ENCODE data around the gene SRGAP1.

The SRGAP1 gene

GRCh38 chr12:63844391-63845341 lies at the start of gene SRGAP1:
Gene SRGAP1 (plus strand): TSS chr12:63844700. CDS start chr12:63844817, 117 bp downstream.
- peak; percentile 56 for DNase-seq (ENCODE audit: low spot score)

- no peak for DNase-seq (ENCODE audit: low spot score)
These were observed 49.3 kb upstream of the SRGAP1 start for GRCh38 chr12:63795032-63795687.

DNA sequence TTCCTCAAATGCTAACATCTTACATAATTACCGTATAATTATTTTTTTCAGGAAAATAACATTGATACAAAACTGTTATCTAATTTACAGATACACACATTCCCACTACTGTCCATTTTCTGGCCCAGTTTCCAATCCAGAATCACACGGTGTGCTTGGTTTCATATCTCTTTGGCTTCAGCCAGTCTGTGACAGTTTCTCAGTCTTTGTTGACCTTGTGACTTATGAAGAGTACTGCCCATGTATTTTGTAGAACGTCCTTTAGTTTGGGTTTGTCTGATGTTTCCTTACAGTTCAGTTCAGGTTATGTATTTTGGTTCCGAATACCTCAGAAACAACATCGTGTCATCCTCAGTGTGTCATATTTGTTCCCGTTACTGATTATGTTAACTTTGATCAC lies 48.6 kb upstream of the SRGAP1 start:
- no peak for DNase-seq (ENCODE audit: low spot score)

DNA sequence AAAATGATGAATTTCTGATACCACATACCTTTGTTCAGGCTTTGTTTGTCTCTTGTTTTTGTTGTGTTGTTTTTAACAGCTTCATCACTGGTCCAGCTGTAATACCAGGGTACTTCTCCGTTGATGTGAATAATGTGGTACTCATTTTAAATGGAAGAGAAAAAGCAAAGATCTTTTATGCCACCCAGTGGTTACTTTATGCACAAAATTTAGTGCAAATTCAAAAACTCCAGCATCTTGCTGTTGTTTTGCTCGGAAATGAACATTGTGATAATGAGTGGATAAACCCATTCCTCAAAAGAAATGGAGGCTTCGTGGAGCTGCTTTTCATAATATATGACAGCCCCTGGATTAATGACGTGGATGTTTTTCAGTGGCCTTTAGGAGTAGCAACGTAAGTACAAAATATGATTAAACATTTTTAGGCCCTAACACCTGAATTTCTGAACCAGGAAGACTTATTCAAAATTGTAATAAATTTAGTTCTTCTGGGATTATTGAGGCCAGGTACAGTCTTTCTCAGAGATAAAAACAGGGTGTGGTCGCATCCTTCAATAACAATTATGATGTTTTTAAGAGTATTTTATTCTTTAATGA lies 42.4 kb upstream of the SRGAP1 start:
- DNase-seq (ENCODE audit: low spot score) = peak; percentile 34

DNA sequence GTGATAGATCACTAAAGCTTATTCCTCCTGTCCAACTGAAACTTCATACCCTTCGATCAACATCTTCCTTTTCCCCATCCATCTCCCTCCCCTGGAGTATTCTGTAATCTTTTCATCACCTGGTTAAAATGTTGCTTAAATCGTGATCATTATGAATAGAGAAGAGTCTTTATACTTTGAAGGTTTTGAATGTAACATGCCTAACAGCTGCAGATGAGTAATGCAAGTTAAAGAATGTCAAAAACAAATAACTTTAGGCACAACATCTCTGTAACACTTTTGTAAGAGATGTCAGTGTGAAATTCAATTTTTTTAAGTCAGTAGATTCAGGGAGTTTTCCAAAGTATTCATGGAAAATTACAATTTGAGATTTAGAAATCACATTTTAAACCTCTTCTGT lies 39.8 kb upstream of the SRGAP1 start:
- DNase-seq (ENCODE audit: low spot score) = no peak

DNA sequence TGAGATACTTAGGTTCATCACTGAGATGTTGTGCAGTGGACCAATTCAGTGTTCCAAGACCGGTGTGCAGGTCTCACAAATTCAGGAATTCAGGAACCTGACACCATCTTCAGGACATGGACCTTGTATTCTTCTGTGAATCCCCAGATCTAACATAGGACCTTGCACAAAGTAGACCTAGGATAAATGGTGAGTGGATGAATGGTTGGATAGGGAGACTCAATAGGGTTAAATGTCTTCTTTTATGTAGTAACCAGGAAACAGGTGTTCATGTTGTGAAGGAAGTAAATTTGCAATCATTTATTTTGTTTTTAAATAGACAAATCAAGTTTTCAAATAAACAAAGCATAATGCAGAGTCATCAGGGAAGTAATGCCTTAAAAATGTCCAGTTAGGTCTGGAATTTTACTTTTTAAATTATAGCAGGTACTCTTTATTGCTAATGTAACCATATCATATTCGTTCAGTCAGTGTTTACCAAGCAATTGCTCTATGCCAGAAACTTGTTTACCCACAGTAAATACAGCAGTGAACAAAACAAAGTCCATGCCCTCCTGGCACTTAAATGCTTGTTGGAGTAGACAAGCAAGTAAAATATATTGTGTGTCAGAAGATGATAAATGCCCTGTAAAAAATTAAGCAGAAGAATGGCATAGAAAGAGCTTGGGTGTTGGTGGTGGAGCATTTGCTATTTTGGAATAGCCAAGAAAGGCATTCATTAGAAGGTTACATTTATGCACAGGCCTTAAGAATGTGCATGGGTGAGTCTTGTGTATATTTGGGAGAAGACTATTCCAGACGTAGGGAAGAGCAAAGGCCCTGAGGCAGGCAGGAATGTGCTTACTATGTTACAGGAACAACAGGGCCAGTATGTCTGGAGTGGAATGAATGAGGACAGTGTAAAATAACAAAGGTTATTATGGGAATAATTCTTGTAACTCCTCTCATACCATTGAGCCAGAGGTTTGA lies 38.5 kb upstream of the SRGAP1 start:
- DNase-seq (ENCODE audit: low spot score) = peak; percentile 16

DNA sequence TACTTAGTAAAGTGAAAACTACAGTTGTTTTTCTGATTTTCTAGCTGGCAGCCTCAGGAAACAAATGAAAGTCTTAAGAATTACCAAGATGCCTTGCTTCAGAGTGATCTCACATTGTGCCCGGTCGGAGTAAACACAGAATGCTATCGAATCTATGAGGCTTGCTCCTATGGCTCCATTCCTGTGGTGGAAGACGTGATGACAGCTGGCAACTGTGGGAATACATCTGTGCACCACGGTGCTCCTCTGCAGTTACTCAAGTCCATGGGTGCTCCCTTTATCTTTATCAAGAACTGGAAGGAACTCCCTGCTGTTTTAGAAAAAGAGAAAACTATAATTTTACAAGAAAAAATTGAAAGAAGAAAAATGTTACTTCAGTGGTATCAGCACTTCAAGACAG lies 35.9 kb upstream of the SRGAP1 start:
- no peak for DNase-seq (ENCODE audit: low spot score)

DNA sequence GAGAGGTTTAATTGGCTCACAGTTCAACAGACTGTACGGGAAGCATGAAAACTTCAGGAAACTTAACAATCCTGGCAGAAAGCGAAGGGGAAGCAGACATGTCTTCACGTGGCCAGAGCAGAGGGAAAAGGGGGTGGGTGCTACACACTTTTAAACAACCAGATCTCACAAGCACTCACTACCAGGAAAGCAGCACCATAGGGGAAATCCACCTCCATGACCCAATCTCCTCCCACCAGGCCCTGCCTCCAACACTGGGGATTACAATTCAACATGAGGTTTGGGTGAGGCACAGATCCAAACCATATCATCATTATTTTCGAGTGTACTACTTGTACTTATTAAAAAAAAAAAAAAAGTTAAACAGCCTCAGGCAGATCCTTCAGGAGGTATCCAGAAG lies 34.9 kb upstream of the SRGAP1 start:
- no peak for DNase-seq (ENCODE audit: low spot score)

GRCh38 chr12:63811334-63811733 lies 33.2 kb upstream of the SRGAP1 start:
- DNase-seq (ENCODE audit: low spot score) = no peak

- no peak for DNase-seq (ENCODE audit: low spot score)
These were observed 32.7 kb upstream of the SRGAP1 start for GRCh38 chr12:63811755-63812154.

- no peak for DNase-seq (ENCODE audit: low spot score)
These were observed 30.2 kb upstream of the SRGAP1 start for GRCh38 chr12:63814146-63814772.

DNA sequence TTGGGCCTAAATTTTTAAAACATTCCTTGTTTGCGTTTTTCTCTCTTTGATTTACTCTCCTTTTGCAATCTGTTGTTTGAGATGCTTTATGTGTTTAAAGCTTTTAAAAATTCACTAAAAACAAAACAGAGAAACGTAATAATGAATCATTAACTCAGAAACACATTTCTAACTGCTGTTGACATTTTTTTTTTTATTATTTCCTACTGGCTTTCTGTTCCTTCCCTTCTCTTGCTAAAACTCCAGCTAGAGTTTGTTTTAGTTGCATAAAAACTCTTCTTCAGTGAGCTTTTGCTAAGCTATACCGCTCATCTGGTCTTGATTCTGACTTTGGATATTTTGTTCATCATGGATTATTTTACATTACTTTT lies 29.0 kb upstream of the SRGAP1 start:
- no peak for DNase-seq (ENCODE audit: low spot score)

DNA sequence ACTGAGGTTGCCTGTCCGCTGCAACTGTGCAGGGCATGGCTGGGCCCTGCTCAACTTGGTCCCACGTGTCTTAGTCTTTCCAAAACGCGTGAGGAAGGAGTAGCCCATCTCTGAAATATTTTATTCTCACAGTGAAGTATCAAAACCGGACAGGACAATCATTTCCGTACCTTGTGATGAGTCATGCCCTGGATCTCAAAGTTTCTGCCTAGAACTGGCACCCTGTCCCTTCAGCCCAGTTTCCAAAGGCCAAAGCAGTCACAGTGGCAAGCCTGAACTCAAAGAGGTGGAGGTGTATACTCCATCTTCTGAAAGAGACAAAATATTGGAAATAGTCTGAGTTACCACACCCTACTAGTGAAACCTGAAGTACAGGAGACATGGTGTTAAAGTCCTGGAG lies 28.5 kb upstream of the SRGAP1 start:
- no peak for DNase-seq (ENCODE audit: low spot score)

DNA sequence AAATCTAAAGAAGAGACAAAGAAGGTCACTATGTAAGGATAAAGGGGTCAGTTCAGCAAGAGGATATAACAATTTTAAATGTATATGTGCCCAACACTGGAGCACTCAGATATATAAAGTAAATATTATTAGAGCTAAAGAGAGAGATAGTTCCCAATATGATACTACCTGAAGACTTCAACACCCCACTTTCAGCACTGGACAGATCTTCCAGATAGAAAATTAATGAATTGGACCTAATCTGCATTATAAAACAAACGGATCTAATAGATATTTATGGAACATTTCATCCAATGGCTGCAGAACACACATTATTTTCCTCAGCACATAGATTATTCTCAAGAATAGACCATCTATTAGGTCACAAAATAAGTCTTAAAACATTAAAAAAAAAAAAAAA lies 24.1 kb upstream of the SRGAP1 start:
- no peak for DNase-seq (ENCODE audit: low spot score)

DNA sequence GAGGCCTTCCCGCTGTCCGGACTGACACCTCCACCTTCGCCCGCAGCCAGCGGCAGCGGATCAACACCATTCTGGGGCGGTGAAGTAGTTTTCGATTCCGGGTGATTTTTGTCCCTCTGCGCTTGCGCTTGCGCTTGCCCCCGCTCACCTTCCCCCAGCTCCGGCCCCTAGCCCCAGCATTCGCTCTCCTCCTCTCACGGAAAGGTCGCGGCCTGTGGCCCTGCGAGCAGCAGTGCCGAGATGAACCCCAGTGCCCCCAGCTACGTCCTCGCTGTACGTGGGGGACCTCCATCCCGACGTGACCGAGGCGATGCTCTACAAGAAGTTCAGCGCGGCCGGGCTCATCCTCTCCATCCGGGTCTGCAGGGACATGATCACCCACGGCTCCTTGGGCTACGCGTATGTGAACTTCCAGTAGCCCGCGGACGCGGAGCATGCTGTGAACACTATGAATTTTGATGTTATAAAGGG lies 22.7 kb upstream of the SRGAP1 start:
- no peak for DNase-seq (ENCODE audit: low spot score)

DNA sequence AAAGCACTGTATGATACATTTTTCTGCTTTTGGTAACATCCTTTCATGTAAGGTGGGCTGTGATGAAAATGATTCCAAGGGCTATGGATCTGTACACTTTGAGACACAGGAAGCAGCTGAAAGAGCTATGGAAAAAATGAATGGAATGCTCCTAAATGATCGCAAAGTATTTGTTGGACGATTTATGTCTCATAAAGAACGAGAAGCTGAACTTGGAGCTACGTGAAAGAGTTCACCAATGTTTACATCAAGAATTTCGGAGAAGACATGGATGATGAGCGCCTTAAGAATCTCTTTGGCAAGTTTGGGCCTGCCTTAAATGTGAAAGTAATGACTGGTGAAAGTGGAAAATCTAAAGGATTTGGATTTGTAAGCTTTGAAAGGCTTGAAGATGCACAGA lies 22.1 kb upstream of the SRGAP1 start:
- no peak for DNase-seq (ENCODE audit: low spot score)

GRCh38 chr12:63823040-63823439 lies 21.5 kb upstream of the SRGAP1 start:
- no peak for DNase-seq (ENCODE audit: low spot score)

DNA sequence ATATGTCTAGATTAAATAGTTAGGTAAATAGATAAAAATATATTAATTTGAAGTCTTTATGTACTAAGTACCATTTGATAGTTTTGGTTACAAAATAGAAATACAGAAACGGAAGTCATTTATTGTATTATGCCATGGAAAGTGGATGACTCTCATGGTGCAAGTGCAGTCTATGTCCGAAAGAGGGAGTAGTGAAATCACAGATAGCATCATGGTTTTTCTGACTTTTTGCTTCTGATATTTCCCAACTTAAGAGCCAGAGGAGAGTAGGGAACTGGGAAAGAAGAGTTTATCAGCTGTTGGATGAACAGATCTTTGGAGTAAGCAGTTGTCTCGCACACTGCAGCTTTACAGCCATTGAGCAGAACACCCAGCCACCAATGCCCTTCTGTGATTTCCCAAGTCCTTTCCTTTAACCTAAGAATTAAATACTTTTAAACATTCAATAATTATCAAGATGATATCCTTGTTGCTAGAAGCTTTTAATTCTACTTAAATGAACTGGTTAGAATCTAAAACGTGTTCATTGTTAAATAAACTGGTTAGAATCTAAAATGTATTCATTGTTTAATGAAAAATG lies 18.4 kb upstream of the SRGAP1 start:
- DNase-seq (ENCODE audit: low spot score) = peak; percentile 61

GRCh38 chr12:63828867-63829266 lies 15.6 kb upstream of the SRGAP1 start:
- no peak for DNase-seq (ENCODE audit: low spot score)

- no peak for DNase-seq (ENCODE audit: low spot score)
These were observed 8.5 kb upstream of the SRGAP1 start for GRCh38 chr12:63836046-63836445.

- no peak for DNase-seq (ENCODE audit: low spot score)
These were observed 7.6 kb upstream of the SRGAP1 start for GRCh38 chr12:63836936-63837335.
